T-helper 22 cell (primary cell): ENCODE data around the gene SOD1.

Experiments used
- DNase-seq: peaks from one replicate; pipeline ENCODE4 v3.0.0-alpha.2; 2020; ENCODE audit warnings: low read depth

SOD1 gene

DNA sequence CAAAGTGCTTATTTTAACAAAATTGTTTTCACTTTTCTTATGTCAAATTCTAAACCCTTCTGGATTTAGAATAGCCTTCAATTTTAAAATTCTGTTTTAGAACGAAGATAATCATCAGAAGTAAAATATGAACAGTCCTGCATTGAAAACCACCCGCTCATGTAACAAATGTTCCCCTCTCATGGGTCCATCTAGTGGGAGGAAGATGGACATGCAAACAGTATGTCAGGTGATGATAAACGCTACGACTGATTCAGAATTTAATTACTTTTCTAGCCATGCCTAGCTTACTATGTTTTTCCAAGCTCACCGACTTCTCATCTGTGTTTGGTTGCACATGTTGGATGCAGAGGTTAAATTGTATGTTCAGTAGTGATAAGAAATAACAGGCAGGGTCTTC is 23.5 kb downstream of the SOD1 start:
- no peak for DNase-seq

DNA sequence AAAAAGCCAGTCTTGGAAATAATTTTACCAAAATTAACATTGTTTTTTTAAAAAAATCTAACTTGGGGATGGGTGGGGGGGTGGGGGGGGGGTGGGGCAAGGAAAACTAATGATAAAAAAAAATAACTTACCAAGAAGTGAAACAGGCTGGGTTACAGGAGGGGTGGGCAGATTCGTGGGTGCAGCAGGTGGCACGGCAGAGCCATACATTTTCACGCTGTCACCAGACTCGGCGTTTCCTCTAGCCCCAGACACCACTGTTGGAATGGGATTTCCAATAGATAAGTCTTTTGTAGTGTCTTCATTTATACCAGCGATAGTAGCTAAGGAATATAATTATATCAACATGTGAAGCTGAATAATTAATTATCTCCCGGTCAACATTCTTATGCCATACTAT is 25.4 kb downstream of the SOD1 start:
- DNase-seq, result no peak

DNA sequence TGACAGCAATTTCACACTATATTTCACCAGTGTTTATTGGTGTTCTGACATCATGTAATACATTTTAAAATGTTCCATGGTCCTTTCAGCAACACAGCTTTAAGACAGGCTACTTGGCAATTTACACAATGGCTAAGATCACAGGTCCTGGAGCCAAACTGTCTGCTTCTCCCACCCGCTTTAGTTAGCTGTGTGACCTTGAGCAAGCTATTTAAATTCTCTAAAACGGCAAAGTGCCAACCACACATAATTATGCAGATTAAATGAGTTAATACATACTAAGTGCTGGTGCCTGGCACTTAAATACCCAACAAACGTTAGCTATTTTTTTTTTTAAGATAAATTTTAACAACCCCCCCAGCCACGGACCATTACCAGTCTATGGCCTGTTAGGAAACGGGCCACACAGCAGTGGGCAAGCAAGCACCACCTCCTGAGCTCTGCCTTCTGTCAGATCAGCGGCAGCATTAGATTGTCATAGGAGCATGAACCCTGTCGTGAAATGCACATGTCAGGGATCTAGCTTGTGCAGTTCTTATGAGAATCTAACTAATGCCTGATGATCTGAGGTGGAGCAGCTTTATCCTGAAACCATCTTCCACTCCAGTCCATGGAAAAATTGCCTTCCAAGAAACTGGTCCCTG is 26.9 kb downstream of the SOD1 start:
- DNase-seq, result no peak

DNA sequence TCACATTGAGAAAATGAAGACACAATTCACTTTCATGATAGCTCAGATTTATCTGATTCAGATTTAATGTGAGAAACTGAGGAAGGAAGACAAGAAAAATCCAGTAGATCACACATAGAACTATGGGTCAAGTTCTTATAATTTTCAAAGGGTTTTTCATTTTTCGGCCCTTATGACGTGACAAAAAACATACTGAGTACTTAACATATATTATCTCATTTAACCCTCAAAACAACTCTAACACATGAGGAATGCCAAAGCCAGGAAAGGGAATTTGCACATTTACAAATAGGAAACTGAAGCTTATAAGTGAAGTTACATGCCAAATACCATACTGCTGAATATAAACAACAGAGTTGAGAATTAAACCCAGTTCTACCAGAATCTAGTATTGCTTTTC is 27.6 kb downstream of the SOD1 start:
- DNase-seq, result no peak

DNA sequence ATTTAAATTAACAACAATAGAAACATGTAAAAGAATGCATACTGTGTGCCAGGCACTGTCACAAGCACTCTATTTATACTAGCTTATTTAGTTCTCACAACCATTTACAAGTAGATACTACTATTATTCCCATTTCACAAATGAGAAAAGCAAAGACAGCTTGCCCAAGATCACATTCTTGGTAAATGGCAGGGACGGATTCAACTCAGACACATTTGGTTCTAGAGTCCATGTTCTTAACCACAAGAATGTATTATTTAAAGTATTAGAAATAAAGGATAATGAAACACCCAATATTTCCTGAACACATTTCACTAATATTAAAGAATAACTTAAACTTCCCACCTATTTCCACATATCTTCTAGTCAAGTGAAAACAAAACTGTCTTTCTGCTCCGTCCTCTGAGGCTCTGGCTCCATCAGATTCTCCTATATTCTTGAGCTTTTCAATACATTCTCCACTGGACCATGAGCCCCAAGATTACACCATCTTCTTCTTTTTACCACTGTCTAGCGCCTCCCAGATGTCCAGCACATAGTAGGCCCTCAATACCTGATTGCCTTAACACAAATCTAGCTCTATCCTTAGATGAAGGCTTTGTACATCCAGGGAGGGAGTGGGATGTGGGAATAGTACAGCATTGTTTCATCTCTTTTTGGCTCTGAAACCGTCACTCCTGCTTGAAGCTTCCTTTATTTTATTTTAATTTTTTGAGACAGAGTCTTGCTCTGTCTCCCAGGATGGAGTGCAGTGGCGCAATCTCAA is 29.3 kb downstream of the SOD1 start:
- DNase-seq, result no peak

DNA sequence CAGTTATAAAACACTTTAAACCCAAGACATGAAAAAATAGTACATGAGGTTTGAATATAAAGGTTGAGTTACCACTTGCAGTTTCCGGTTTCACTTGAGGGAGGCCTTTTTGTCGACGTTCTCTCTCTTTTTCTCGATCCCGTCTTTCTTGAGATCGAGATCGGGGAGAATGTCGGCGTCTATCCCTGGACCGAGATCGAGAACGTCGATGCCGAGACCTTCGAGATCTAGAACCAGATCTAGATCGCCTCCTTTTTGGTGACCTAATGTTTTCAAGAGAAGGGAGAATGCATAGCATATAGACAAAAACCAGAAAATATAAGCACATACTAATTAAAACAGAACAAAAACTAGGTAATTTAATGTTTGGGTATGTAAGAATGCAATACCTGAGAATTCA is 33.7 kb downstream of the SOD1 start:
- DNase-seq, result no peak

DNA sequence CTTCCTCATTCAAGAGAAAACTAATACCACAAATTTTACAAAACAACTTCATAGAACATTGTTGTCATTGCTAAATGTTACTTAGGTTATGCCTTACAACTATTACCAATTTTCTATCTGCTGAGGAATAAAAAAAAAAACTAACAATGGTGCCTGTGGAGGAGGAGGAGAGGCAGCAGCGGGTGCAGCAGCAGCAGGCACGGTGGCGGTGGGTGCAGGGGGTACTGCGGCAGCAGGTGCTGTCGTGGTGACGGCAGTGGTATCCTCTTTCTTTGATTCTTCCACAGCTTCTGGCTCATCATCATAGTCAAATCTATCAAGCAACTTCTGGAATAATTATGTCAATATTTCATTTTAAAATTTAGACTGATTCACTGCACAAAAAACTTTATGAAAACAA is 36.9 kb downstream of the SOD1 start:
- no peak for DNase-seq

DNA sequence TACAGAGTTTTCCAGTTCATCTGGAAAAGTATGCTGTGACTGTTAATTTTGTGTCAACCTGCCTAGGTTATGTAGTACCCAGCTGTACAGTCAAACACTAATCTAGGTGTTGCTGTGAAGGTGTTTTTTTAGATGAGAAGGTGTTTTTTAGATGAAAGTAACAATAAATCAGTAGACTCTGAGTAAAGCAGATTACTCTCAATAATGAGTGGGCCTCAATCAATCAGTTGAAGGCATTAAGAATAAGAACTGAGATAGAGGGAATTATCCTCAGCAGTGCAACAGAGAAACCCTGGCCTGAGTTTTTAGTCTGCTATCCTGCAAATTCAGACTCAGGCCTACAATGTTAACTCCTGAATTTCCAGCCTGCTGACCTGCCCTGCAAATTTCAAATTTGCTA is 39.0 kb downstream of the SOD1 start:
- no peak for DNase-seq

DNA sequence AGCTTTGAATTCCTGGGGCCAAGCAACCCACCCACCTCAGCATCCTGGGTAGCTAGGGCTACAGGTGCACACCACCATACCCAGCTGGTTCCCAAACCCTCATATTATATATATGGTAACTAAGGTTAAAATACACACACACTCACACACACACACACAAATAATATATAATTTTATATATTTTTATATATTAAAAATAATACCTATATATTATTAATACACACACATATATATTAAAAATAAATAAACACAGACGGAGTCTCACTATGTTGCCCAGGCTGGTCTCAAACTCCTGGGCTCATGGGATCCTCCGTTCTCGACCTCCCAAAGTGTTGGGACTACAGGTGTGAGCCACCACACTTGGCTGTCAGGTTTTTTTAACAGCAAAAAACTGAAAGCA is 40.5 kb downstream of the SOD1 start:
- no peak for DNase-seq

DNA sequence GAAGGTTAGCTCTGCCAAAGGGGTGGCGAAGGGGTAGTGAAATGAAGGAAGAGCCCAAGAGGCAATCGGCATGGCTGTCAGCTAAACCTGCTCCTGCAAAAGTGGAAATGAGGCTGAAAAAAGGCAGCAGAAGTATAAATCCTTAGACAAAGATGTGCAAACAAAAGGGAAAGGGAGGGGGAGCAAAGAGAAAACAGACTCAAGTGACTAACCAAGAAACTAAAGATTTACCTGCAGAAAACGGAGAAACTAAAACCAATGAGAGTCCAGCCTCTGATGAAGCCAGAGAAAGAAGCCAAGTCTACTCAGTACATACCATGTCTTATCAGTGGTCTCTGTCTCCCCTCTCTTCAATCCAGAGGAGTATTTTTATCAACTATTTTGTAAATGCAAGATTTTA is 47.1 kb downstream of the SOD1 start:
- no peak for DNase-seq

DNA sequence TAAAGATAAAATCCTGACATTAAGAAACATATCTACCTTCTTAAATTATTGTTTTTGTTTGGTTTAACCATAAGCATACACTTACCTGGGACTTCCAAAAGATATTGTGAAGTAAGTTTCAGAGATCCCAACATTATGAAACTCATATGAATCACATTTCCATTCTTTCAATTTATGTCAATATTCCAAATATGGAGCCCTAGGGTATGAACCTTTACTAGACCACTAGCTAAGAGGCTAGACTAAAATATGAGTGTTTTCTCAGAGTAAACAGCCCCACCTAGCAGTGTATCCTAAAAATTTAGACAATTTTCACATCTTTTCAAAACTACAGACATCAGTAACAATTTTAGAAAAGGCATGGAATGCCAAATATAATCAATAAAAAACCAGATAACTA is 48.0 kb downstream of the SOD1 start:
- DNase-seq, result no peak

DNA sequence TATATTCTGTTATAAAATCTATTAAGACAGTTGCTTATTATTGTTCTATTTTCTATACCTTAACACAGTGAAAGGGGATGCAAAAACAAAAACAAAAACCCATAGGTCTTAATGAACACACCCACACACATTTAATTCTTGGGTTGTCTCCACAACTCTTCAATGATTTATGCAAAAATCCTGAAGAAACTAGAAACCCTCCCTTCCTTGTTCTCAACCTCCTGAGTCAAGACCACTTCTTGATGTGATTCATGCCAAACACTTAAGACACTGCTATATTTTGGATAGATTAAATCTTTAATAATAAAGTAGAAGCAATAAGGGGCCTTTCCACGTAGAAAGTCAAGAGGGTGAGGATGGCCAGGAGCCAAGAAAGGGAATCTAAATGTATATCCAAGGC is 49.0 kb downstream of the SOD1 start:
- no peak for DNase-seq

DNA sequence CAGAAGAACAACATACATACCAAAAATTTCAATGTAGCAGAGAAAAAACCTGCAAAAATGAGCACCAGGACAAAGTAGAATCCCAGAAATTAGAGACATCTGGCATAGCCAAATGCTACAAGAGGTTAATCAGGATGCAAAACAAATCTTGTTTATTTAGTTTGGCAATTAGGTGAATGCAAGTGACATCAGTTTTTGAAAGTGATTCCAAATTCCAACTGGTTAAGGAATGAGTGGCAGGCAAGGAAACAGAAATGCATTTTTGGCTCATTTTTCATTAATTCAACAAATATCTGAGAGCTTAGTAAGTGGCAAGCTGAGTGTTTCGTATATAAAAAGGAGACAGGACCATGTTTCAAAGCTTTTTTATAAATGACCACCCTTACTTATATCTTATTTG is 51.1 kb downstream of the SOD1 start:
- DNase-seq, result no peak

DNA sequence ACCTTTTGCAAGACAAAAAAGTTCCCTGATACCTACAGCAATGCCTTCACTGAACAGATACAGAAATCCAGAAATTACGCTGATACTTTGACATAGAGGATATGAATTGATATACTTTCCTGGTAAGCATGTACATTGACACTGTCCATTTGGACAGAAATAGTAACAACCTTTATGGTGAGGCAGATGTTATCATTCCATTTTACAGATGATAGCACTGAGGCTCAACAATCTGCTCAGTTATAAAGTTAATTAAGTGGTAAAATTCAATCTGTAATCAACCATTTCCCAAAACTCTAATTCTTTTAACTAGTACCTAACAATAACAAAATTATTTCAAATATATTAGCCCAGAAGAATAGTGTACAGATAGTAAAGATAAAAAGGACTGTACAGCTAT is 51.8 kb downstream of the SOD1 start:
- no peak for DNase-seq

DNA sequence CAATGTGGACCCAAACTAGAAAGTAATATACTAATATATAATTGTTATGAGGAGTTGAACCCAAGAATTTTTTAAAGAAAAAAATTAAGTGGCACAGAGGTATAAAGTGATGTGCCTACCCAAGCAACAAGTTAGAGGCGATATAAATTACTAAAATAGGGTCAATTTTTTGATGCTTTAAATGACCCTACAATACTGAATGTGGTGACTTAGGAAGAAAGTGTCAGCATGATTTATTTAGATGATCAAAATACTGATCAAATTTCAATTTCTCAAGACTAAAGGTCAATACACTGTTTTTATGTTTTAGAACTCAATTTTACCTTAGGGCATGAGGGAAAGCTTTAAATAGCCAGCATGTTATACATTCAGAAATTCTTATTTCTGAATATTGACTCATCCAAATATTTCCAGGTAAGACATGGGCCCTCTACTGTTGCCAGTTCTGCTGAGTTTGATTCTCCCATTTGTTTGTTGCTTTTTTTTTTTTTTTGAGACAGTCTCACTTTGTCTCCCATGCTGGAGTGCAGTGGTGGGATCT is 52.3 kb downstream of the SOD1 start:
- DNase-seq, result no peak

DNA sequence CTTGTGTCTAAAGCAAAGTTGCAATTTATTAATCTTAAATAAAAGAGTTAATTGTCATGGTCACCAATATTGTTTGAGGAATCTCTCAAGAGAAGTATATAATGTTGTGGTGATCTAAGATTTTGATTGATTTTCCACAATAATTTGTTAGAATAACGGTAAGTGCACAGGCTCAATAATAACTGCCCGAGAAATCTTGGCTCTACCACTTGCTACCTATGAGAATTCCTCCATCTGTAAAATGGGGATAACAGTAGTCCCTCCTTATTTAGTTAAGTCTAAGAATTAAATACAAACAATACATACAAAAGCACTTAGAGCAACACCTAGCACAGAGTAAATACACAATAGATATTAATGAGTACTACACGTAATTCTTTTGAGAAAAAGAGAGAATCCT is 53.6 kb downstream of the SOD1 start:
- no peak for DNase-seq

DNA sequence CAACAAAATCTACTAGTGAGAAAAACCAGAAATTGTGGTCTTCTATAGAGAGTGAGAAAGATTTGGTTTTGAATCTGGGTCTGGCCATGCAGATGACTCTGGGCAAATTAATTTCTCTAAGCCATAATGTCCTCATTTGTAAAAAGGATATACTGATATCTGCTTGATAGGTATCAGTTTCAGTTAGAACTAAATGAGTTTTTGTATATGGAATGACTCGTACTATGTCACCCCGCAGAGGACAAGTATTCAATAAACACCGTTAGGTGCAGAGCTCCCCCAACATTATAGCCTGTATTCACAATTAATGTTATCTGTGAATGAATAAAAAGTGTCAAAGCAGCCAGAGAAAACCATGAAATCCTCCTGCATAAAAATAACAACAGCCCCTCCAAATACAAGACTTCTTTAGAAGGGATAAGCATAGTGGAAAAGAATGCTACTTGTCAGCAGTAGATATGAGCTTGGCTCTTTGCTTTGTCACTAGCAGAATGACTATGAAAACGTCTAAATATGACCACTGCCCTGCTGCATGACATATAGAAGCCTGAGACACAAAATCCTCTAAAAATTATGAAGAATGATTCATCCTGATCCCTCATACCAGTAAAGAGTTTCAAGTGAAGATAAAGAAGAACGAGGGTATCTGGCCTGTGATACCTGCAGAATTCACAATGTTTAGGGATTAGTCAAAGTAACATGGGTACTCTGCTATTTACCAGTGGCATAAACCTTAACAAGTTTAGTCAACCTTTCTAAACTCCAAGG is 54.7 kb downstream of the SOD1 start:
- DNase-seq, result no peak

DNA sequence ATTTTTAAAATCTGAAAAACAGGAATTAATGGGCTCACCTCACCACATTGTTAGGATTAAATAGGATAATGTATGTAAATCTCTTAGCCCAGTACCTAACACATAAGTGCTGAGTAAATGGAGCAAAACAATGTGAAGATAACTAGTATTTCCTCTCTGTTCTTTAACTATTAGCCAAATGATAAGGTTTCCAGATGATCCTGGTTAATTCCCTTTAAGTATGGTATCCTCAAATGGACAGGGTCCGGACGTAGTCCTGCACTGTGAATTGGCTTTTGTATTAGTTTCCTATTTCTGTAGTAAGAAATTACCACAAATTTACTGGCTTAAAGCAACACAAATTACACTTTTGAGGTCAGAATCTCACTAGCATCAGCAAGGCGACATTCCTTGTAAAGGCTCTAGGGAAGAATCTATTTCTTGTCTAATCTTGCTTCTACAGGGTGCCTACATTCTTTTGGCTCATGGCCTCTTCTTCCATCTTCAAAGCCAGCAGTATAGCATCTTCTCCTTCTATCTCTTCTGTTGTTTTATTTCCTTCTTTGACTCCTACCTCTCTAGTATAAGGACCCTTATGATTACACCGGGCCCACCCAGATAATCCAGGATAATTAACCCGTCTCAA is 55.4 kb downstream of the SOD1 start:
- DNase-seq, result no peak

DNA sequence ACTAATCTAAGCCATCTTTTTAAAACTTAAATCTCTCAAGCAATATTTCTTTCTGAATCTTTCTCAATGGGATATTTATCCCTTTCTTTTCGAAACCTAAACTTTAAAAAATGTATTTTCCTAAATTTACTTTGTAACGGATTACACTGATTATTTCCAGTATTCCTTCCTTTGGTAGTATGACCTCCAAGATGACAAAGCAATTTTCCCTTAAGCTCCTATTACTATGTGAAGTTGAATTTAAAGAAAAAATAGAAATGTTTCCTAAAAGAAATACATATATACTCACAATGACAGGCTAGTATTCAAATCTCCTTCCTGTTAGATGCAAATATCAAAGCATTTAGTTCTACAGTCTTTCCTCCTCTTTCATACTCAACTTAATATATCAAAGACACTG is 56.6 kb downstream of the SOD1 start:
- DNase-seq, result no peak
